Measurements from ENCODE around the gene DOHH.
"Not testable (repeated sequence)": the region's sequence is repeated elsewhere in the genome, so short reads cannot be mapped to it uniquely, and the experiment has no call there.

The DOHH gene

GRCh38 chr19:3519126-3519525, 18.7 kb upstream of the DOHH start:
- no peak for DNase-seq (ENCODE audit: low spot score)

GRCh38 chr19:3518659-3519058, 18.2 kb upstream of the DOHH start:
- no peak for DNase-seq (ENCODE audit: low spot score)

GRCh38 chr19:3518255-3518654, 17.8 kb upstream of the DOHH start:
- no peak for DNase-seq (ENCODE audit: low spot score)

GRCh38 chr19:3517638-3518037, 17.2 kb upstream of the DOHH start:
- DNase-seq (ENCODE audit: low spot score), result no peak

- no peak for DNase-seq (ENCODE audit: low spot score)
Observed at GRCh38 chr19:3516675-3517207, 16.3 kb upstream of the DOHH start.

- DNase-seq (ENCODE audit: low spot score), result no peak
Observed at GRCh38 chr19:3515891-3516422, 15.5 kb upstream of the DOHH start.

GRCh38 chr19:3514930-3515329, 14.5 kb upstream of the DOHH start:
- DNase-seq (ENCODE audit: low spot score), result no peak

- DNase-seq (ENCODE audit: low spot score), result no peak
Observed at GRCh38 chr19:3513229-3514140, 13.0 kb upstream of the DOHH start.

GRCh38 chr19:3512562-3513228, 12.2 kb upstream of the DOHH start:
- no peak for DNase-seq (ENCODE audit: low spot score)

GRCh38 chr19:3511506-3512251, 11.2 kb upstream of the DOHH start:
- no peak for DNase-seq (ENCODE audit: low spot score)

GRCh38 chr19:3510727-3511126, 10.3 kb upstream of the DOHH start:
- DNase-seq (ENCODE audit: low spot score), result no peak

- DNase-seq (ENCODE audit: low spot score), result no peak
Observed at GRCh38 chr19:3509566-3509989, 9.1 kb upstream of the DOHH start.

- DNase-seq (ENCODE audit: low spot score), result no peak
Observed at GRCh38 chr19:3508771-3509535, 8.5 kb upstream of the DOHH start.

GRCh38 chr19:3508121-3508661, 7.7 kb upstream of the DOHH start:
- DNase-seq (ENCODE audit: low spot score), result not testable (repeated sequence)

- peak; percentile 34 for DNase-seq (ENCODE audit: low spot score)
Observed at GRCh38 chr19:3507371-3508120, 7.1 kb upstream of the DOHH start.

GRCh38 chr19:3506384-3507340, 6.2 kb upstream of the DOHH start:
- DNase-seq (ENCODE audit: low spot score), result peak; percentile 27

GRCh38 chr19:3505598-3506383, 5.3 kb upstream of the DOHH start, which contains the start of gene FZR1:
TSS of gene FZR1 (plus strand) at chr19:3506311. CDS start at chr19:3522990, 16,679 bp downstream.
- DNase-seq (ENCODE audit: low spot score), result peak; percentile 97

- no peak for DNase-seq (ENCODE audit: low spot score)
Observed at GRCh38 chr19:3504735-3505134, 4.3 kb upstream of the DOHH start.

Measured in HuH-7 (cell line).